HCT116 (cell line): Measurements from ENCODE around the gene HECTD2. TPM values are rescaled to one million over a fixed set of nuclear protein-coding genes. Genes with fewer than 3 reads are reported as not detected.

ENCODE experiments used
- ATAC-seq: fragments of 200-7000 bp; cut with Tn5 transposase; 2 replicates; pipeline ENCODE4 v1.9.1; 2020; ENCODE audit warnings: mild to moderate bottlenecking, moderate library complexity
- BruUV-seq: library from RNA; stranded (reverse); fragments of 400-500 nt; replicated peaks from 2 replicates; lab custom pipeline; 2021; lab: Mats Ljungman, UMichigan
- CTCF ChIA-PET: fragments of 300-600 bp; sonication (Branson Sonifier 250); formaldehyde crosslinking; loops from one replicate; lab custom pipeline; 2021; ENCODE audit warnings: antibody characterized with exemption; lab: Charles Lee
- POLR2A ChIA-PET: fragments of 300-600, 350-600 bp; sonication (Branson Sonifier 250); formaldehyde crosslinking; loops from one replicate; lab custom pipeline; 2021; ENCODE audit warnings: antibody characterized with exemption; lab: Charles Lee
- RAD21 ChIA-PET, 2 experiments: fragments of 300-600 bp; sonication (Branson Sonifier 250); formaldehyde crosslinking; loops; one replicate each; lab custom pipeline; 2023; ENCODE audit warnings: low total read pairs in 2 of 2; ENCODE audit not compliant: uncharacterized antibody in 2 of 2, unreplicated experiment in 2 of 2, low non-redundant PET in 1 of 2; lab: Charles Lee
- DNase-seq: peaks from one replicate; pipeline ENCODE4 v3.0.0-alpha.2; 2010; ENCODE audit warnings: low read depth, low spot score
- H2AFZ ChIP-seq: fragments of 200-600 bp; shearing (Covaris generic), sonication (generic); 2 replicates; pipeline ENCODE4 v1.6.1; 2017; ENCODE audit warnings: low read depth, mixed run types, mixed read lengths, antibody characterized with exemption, low read length; ENCODE audit not compliant: poor library complexity, severe bottlenecking
- H3K27ac ChIP-seq: 2 replicates; pipeline ENCODE4 v1.5.1; 2012; ENCODE audit warnings: low read depth, low read length
- H3K27me3 ChIP-seq: fragments of 200-600 bp; sonication (generic); 2 replicates; pipeline ENCODE4 v1.6.1; 2016; ENCODE audit warnings: mixed run types, low read length, mixed read lengths; ENCODE audit not compliant: insufficient read depth
- H3K36me3 ChIP-seq, 2 experiments: fragments of 200-500 bp in 1 of 2; fragments of 200-600 bp in 1 of 2; sonication (Bioruptor generic) in 1 of 2; sonication (generic) in 1 of 2; 2 replicates each; pipeline versions ENCODE4 v1.5.1 to v1.6.1; 2014 to 2016; ENCODE audit warnings: low read length in 2 of 2, inconsistent platforms in 1 of 2, mixed read lengths in 1 of 2, mixed run types in 1 of 2; ENCODE audit not compliant: insufficient read depth in 2 of 2, control insufficient read depth in 1 of 2
- H3K4me1 ChIP-seq, 2 experiments: fragments of 200-600 bp in 1 of 2; sonication (generic) in 1 of 2; 2 replicates each; pipeline versions ENCODE4 v1.5.1 to v1.6.1; 2012 to 2017; ENCODE audit warnings: low read length in 2 of 2, inconsistent platforms in 1 of 2, mild to moderate bottlenecking in 1 of 2, mixed read lengths in 1 of 2, mixed run types in 1 of 2, moderate library complexity in 1 of 2; ENCODE audit not compliant: insufficient read depth in 2 of 2, control insufficient read depth in 1 of 2
- H3K4me2 ChIP-seq: fragments of 200-600 bp; sonication (generic); 2 replicates; pipeline ENCODE4 v1.6.1; 2017; ENCODE audit warnings: mixed run types, low read length, mixed read lengths
- H3K4me3 ChIP-seq, 2 experiments: fragments of 200-600 bp in 1 of 2; sonication (generic) in 1 of 2; replicated peaks in 1 of 2; 2 replicates each; pipeline ENCODE4 v1.5.1; 2011 to 2016; ENCODE audit warnings: low read length in 2 of 2, control low read depth in 1 of 2, low read depth in 1 of 2, mild to moderate bottlenecking in 1 of 2, mixed read lengths in 1 of 2, mixed run types in 1 of 2
- H3K79me2 ChIP-seq: fragments of 200-600 bp; sonication (generic); 2 replicates; pipeline ENCODE4 v1.6.1; 2017; ENCODE audit warnings: mild to moderate bottlenecking, mixed run types, low read length, moderate library complexity, mixed read lengths; ENCODE audit not compliant: insufficient read depth
- H3K9ac ChIP-seq: fragments of 200-600 bp; sonication (generic); 2 replicates; pipeline ENCODE4 v1.6.1; 2016; ENCODE audit warnings: low read length, mixed read lengths
- H3K9me2 ChIP-seq: fragments of 200-600 bp; sonication (generic), shearing (Covaris generic); 2 replicates; pipeline ENCODE4 v1.6.1; 2017; ENCODE audit warnings: mixed run types, mild to moderate bottlenecking, moderate library complexity; ENCODE audit not compliant: insufficient read depth
- H3K9me3 ChIP-seq, 2 experiments: fragments of 200-500 bp in 1 of 2; fragments of 200-600 bp in 1 of 2; sonication (Bioruptor generic) in 1 of 2; sonication (generic) in 1 of 2; 2 replicates each; pipeline ENCODE4 v1.6.1; 2014 to 2017; ENCODE audit warnings: low read length in 2 of 2, mixed read lengths in 2 of 2, inconsistent platforms in 1 of 2, low read depth in 1 of 2, mild to moderate bottlenecking in 1 of 2, mixed run types in 1 of 2, moderate library complexity in 1 of 2; ENCODE audit not compliant: control insufficient read depth in 1 of 2, insufficient read depth in 1 of 2
- H4K20me1 ChIP-seq: fragments of 200-600 bp; sonication (generic), shearing (Covaris generic); 2 replicates; pipeline ENCODE4 v1.6.1; 2017; ENCODE audit warnings: mixed run types, mild to moderate bottlenecking, moderate library complexity; ENCODE audit not compliant: insufficient read depth
- ATF3 ChIP-seq: IDR thresholded peaks from 2 replicates; pipeline ENCODE4 v1.6.1; 2012
- CBX3 ChIP-seq: IDR thresholded peaks from 2 replicates; pipeline ENCODE4 v1.6.1; 2012; ENCODE audit warnings: low read depth
- EGR1 ChIP-seq: IDR thresholded peaks from 2 replicates; pipeline ENCODE4 v1.6.1; 2012; ENCODE audit warnings: low read depth
- EZH2phosphoT487 ChIP-seq: fragments of 200-600 bp; IDR thresholded peaks from 2 replicates; pipeline ENCODE4 v1.6.1; 2018; ENCODE audit warnings: antibody characterized with exemption, borderline replicate concordance
- JUND ChIP-seq: IDR thresholded peaks from 2 replicates; pipeline ENCODE4 v1.6.1; 2012
- MAX ChIP-seq: IDR thresholded peaks from 2 replicates; pipeline ENCODE4 v1.6.1; 2012
- POLR2A ChIP-seq: IDR thresholded peaks from 2 replicates; pipeline ENCODE4 v1.7.0; 2011; ENCODE audit warnings: borderline replicate concordance; ENCODE audit not compliant: insufficient read depth, insufficient read length; ENCODE audit errors: extremely low read depth
- POLR2AphosphoS5 ChIP-seq: IDR thresholded peaks from 2 replicates; pipeline ENCODE4 v1.6.1; 2011; ENCODE audit warnings: mild to moderate bottlenecking, low read depth, low read length, moderate library complexity
- RAD21 ChIP-seq: IDR thresholded peaks from 2 replicates; pipeline ENCODE4 v1.6.1; 2012; ENCODE audit warnings: low read depth, mild to moderate bottlenecking
- SIN3A ChIP-seq: IDR thresholded peaks from 2 replicates; pipeline ENCODE4 v1.6.1; 2012; ENCODE audit warnings: low read depth
- TCF7L2 ChIP-seq: IDR thresholded peaks from 2 replicates; pipeline ENCODE4 v1.7.0; 2011; ENCODE audit warnings: borderline replicate concordance, inconsistent platforms; ENCODE audit not compliant: insufficient read depth, insufficient read length; ENCODE audit errors: extremely low read depth
- YY1 ChIP-seq: IDR thresholded peaks from 2 replicates; pipeline ENCODE4 v1.6.1; 2011; ENCODE audit warnings: low read length, low read depth, moderate library complexity, mild to moderate bottlenecking; ENCODE audit not compliant: insufficient replicate concordance; ENCODE audit errors: extremely low read depth
- ZNF274 ChIP-seq: fragments of 200-500 bp; sonication (Bioruptor generic); IDR thresholded peaks from 2 replicates; pipeline ENCODE4 v1.6.1; 2014; ENCODE audit warnings: mild to moderate bottlenecking, low read depth, low read length, inconsistent platforms
- intact Hi-C: fragments of 100-400 bp; cut with micrococcal nuclease; formaldehyde crosslinking; loops from 2 replicates; pipeline ENCODE4 v1.10.0; 2022
- total RNA-seq: library from RNA; stranded (reverse); gene quantifications from one replicate; pipeline ENCODE4 v1.2.1, GENCODE V29; 2021; ENCODE audit not compliant: unreplicated experiment
- TF ChIP-seq, protein P1 (sequence below): IDR thresholded peaks from 2 replicates; pipeline ENCODE4 v1.6.1; 2012; ENCODE audit warnings: low read depth

HECTD2 gene
- total RNA-seq, 1 experiment from 2014 or later, result 3.0 TPM

DNA sequence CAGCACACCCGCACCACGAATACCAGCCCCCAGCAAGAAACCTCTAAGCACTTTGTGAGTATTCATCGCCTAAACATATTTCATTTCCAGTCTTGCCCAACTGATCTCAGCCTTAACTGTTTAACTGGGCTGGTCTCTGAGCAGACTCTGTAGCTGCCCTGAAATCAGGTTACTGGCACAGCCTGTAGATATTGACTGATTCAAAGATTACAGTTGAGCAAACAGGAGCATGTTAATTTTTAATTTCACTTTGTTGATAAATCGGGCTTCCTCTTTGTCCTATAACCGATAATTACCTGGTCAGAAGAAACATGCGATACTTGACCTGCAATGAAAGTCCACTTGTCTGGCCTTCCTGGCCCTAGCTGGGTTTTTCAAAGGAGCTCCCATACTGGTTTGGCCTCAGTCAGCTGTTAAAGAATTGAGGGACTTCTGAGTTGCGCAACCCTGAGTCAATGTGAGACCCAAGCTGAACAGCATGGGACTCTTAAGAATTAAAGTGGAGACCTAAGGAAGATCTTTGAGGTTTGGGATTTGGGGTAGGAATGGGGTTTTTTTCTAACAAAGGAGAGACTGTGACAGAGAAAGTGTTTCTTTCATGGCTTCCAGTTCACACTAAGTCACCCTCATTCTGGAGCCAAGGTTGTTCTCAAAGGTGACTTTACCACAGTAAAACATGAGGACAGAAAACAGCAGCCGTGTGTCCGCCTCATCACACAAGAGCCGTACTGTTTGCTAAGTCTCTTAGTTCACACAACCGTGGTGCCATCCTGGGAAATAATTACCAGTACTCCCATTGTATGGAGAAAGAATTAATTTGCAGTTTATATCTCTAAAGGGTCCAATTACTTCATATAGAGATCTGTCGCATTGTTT is 146.8 kb downstream of the HECTD2 start:
- POLR2A ChIA-PET, result no interaction called here

GRCh38 chr10:91557651-91558111 is 147.5 kb downstream of the HECTD2 start:
- intact Hi-C loops, result no loop called here
- Histone ChIP-seq H2AFZ (no peak overlapping the region), H3K4me1 (no peaks in the 10 kb centered on the region), H3K4me3 (no peak overlapping the region), H3K4me2 (no peak overlapping the region), H4K20me1 (no peaks in the 10 kb centered on the region), H3K9ac (no peak overlapping the region), H3K27me3 (no peaks in the 10 kb centered on the region), H3K79me2 (no peaks in the 10 kb centered on the region), H3K27ac (no peak overlapping the region), H3K9me2 (no peaks in the 10 kb centered on the region), H3K9me3 (no peaks in the 10 kb centered on the region), H3K36me3 (no peaks in the 10 kb centered on the region)
- no TSS peak for BruUV-seq
- DNase-seq (no peak), ATAC-seq (no peak)
- RAD21 ChIA-PET, result no interaction called here
- CTCF ChIA-PET, result no interaction called here
- POLR2A ChIA-PET, result no interaction called here
- TF ChIP-seq TCF7L2 (no peak), MAX (no peak), RAD21 (no peak), YY1 (no peak), JUND (no peak), POLR2A (no peak)
- TF ChIP-seq, protein P1, sequence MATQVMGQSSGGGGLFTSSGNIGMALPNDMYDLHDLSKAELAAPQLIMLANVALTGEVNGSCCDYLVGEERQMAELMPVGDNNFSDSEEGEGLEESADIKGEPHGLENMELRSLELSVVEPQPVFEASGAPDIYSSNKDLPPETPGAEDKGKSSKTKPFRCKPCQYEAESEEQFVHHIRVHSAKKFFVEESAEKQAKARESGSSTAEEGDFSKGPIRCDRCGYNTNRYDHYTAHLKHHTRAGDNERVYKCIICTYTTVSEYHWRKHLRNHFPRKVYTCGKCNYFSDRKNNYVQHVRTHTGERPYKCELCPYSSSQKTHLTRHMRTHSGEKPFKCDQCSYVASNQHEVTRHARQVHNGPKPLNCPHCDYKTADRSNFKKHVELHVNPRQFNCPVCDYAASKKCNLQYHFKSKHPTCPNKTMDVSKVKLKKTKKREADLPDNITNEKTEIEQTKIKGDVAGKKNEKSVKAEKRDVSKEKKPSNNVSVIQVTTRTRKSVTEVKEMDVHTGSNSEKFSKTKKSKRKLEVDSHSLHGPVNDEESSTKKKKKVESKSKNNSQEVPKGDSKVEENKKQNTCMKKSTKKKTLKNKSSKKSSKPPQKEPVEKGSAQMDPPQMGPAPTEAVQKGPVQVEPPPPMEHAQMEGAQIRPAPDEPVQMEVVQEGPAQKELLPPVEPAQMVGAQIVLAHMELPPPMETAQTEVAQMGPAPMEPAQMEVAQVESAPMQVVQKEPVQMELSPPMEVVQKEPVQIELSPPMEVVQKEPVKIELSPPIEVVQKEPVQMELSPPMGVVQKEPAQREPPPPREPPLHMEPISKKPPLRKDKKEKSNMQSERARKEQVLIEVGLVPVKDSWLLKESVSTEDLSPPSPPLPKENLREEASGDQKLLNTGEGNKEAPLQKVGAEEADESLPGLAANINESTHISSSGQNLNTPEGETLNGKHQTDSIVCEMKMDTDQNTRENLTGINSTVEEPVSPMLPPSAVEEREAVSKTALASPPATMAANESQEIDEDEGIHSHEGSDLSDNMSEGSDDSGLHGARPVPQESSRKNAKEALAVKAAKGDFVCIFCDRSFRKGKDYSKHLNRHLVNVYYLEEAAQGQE, result no peak

More for the DNA sequence above, 146.8 kb downstream of the HECTD2 start:
- Histone ChIP-seq H3K9me2 (no peaks in the 10 kb centered on the region), H3K4me3 (no peak overlapping the region), H4K20me1 (no peaks in the 10 kb centered on the region), H3K36me3 (no peaks in the 10 kb centered on the region), H3K79me2 (no peaks in the 10 kb centered on the region), H3K9ac (no peak overlapping the region), H3K27me3 (no peaks in the 10 kb centered on the region), H3K4me1 (no peaks in the 10 kb centered on the region), H2AFZ (no peak overlapping the region), H3K9me3 (no peaks in the 10 kb centered on the region), H3K4me2 (no peak overlapping the region), H3K27ac (no peak overlapping the region)
- RAD21 ChIA-PET, result no interaction called here
- DNase-seq (no peak), ATAC-seq (no peak)
- intact Hi-C loops, result no loop called here
- TF ChIP-seq POLR2AphosphoS5 (no peak), JUND (no peak), ZNF274 (no peak), POLR2A (no peak), SIN3A (no peak), EGR1 (no peak), TCF7L2 (no peak), ATF3 (no peak), CBX3 (no peak), EZH2phosphoT487 (no peak)
- CTCF ChIA-PET, result no interaction called here
- no TSS peak for BruUV-seq
